Testis (tissue), 2 donors: ENCODE data around the gene SKAP1.

Experiments
- POLR2A ChIP-seq: fragments of 450-650 bp; IDR thresholded peaks from one replicate; pipeline ENCODE4 v1.6.1; 2017; ENCODE audit warnings: antibody characterized with exemption, mild to moderate bottlenecking, moderate library complexity
- TF ChIP-seq, protein P1 (sequence below), 3 experiments: fragments of 450-650 bp in 2 of 3; fragments of 200-600 bp in 1 of 3; sonication (generic) in 1 of 3; IDR thresholded peaks; one replicate each; pipeline ENCODE4 v1.5.1; 2016 to 2019; ENCODE audit warnings: antibody characterized with exemption in 3 of 3, mild to moderate bottlenecking in 2 of 3, moderate library complexity in 1 of 3

DNA sequence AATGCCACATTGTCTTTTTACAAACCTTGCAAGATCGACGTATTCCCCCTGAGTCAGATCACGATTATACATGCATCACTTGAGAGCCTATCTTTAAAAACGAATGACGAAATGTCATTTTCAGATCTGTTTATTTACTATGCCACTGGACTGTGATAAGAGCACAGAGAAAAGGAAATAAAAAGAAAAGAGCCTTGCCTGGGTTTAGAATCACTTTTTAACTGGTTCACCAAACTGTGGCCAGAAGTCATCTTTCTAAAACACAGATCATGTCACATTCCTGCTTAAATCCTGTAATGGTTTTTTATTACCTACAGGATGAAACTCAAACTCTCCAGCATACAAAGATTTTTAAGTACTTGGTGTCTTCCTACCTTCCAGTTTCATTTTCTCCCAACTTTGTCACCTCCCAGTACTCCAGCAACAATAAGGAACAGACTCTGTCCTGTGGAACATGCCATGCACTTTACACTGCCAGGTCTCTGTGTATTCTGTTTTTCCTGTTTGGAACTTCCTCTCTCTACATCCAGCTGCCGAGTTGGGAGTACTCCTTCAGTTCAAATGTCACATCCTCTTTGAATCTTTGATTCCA is 231.0 kb downstream of the SKAP1 start:
- TF ChIP-seq POLR2A = no peak
- TF ChIP-seq, protein P1, sequence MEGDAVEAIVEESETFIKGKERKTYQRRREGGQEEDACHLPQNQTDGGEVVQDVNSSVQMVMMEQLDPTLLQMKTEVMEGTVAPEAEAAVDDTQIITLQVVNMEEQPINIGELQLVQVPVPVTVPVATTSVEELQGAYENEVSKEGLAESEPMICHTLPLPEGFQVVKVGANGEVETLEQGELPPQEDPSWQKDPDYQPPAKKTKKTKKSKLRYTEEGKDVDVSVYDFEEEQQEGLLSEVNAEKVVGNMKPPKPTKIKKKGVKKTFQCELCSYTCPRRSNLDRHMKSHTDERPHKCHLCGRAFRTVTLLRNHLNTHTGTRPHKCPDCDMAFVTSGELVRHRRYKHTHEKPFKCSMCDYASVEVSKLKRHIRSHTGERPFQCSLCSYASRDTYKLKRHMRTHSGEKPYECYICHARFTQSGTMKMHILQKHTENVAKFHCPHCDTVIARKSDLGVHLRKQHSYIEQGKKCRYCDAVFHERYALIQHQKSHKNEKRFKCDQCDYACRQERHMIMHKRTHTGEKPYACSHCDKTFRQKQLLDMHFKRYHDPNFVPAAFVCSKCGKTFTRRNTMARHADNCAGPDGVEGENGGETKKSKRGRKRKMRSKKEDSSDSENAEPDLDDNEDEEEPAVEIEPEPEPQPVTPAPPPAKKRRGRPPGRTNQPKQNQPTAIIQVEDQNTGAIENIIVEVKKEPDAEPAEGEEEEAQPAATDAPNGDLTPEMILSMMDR (IDR thresholded peaks at IDR 0.05) = no peak
